GM12864 (cell line): Measurements from ENCODE around the gene CABCOCO1.

Experiments
- DNase-seq: peaks from one replicate; pipeline ENCODE4 v3.0.0-alpha.2; 2011; ENCODE audit warnings: low read depth
- H3K4me3 ChIP-seq: 2 replicates; pipeline ENCODE4 v1.5.1; 2011; ENCODE audit warnings: mild to moderate bottlenecking, low read depth, low read length, control low read depth
- TF ChIP-seq, protein P1 (sequence below): IDR thresholded peaks from 2 replicates; pipeline ENCODE4 v1.5.1; 2011; ENCODE audit warnings: low read depth, mild to moderate bottlenecking, moderate library complexity, low read length, control low read depth, inconsistent platforms; ENCODE audit errors: missing control alignments

CABCOCO1 gene

DNA sequence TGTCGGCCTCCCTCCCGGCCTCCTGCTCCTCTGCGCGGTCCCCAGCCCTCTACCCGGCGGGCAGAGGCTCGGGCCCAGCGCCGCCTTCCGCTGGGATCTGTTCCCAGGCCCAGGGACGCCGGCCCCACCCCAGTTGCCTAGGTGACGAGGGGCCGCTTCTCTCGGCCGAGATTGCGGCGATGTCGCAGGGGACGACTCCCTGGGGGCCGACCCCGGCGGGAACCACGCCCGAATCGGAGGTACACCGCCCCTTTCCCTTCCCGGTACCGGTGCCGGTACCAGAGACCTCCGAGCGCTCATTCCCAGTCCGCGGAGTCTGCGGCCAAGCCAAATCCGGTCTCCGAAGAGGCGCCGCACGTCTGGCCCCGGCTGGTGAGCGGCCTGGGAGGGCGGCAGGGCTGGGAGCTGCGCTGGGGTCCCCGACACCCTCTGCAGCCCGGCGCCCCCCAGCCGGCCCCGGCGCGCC is at the start of gene CABCOCO1:
Gene CABCOCO1, plus strand, starts transcription at position 136 of the 466 bp plus-strand sequence. Its CDS starts 44 bp downstream, at position 180.
- DNase-seq: no peak
- H3K4me3 ChIP-seq: no peak within 1 kb of the TSS
- TF ChIP-seq, protein P1, sequence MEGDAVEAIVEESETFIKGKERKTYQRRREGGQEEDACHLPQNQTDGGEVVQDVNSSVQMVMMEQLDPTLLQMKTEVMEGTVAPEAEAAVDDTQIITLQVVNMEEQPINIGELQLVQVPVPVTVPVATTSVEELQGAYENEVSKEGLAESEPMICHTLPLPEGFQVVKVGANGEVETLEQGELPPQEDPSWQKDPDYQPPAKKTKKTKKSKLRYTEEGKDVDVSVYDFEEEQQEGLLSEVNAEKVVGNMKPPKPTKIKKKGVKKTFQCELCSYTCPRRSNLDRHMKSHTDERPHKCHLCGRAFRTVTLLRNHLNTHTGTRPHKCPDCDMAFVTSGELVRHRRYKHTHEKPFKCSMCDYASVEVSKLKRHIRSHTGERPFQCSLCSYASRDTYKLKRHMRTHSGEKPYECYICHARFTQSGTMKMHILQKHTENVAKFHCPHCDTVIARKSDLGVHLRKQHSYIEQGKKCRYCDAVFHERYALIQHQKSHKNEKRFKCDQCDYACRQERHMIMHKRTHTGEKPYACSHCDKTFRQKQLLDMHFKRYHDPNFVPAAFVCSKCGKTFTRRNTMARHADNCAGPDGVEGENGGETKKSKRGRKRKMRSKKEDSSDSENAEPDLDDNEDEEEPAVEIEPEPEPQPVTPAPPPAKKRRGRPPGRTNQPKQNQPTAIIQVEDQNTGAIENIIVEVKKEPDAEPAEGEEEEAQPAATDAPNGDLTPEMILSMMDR: no peak

GRCh38 chr10:61613665-61614064 is 49.1 kb upstream of the CABCOCO1 start:
- no peak overlapping the region for H3K4me3 ChIP-seq
- DNase-seq: no peak
- TF ChIP-seq, protein P1: no peak

DNA sequence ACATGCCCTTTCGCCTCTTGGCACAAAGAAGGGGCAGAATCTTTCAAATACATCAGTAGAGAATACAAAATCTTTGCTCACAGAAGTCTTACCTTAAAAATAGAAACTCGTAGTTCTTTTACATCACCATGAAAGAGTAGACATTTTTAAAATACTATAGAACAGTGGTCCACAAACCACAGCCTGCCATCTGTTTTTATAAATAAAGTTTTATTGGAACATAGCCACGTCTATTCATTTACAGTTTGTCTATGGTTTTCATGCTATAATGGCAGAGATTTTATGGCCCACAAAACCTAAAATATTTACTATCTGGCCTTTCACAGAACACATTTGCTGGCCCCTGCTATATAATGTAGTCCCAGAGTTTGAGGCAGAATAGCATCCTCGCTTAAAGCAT is 46.1 kb upstream of the CABCOCO1 start:
- no peak for DNase-seq
- TF ChIP-seq, protein P1: no peak
- no peak overlapping the region for H3K4me3 ChIP-seq

DNA sequence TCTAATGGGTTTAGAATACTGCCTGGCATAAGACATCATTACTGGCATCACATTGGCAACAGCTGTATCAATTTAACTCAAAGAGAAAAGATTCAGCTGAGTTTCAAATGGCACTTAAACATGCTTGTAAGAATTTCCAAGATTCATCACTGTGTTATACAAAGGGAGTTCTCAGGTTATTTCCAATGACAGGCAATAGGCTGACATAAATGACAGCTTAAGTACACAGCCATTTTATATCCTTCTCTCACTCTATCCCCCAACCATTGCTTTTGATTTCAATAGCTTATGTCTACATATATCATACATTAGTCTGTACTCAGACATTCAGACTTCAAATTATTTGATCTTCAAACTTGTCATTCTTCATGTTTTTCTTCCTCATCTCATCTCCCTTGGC is 45.5 kb upstream of the CABCOCO1 start:
- no peak overlapping the region for H3K4me3 ChIP-seq
- TF ChIP-seq, protein P1: no peak
- DNase-seq: no peak

- no peak overlapping the region for H3K4me3 ChIP-seq
- TF ChIP-seq, protein P1: no peak
- DNase-seq: no peak
These were observed 45.1 kb upstream of the CABCOCO1 start for GRCh38 chr10:61617586-61617985.

- no peak overlapping the region for H3K4me3 ChIP-seq
- TF ChIP-seq, protein P1: no peak
- DNase-seq: no peak
These were observed 44.3 kb upstream of the CABCOCO1 start for GRCh38 chr10:61618388-61618961.

DNA sequence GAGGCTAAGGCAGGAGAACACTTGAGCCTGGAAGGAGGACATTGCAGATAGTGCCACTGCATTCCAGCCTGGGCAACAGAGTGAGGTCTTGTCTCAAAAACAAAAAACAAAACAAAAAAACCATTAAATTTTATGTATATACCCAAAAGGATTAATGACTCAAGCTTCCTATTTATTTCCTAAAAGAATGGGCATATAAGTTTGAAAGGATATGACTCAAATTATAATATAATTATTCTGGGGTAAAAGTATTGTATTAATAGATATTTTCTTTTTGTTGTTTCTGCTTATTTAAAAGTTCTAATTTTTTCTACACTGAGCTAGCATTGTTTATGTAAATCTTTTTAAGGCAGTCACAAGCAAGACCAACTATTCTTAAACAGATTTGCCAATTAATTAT is 42.2 kb upstream of the CABCOCO1 start:
- no peak overlapping the region for H3K4me3 ChIP-seq
- TF ChIP-seq, protein P1: no peak
- DNase-seq: no peak
